GM12872 (cell line): ENCODE measurements around the gene ABI3BP.

Experiments
- TF ChIP-seq, protein P1 (sequence below): IDR thresholded peaks from 3 replicates; pipeline ENCODE4 v1.5.1; 2011; ENCODE audit warnings: low read depth, mild to moderate bottlenecking, low read length, moderate library complexity; ENCODE audit not compliant: insufficient read depth

Gene ABI3BP

DNA sequence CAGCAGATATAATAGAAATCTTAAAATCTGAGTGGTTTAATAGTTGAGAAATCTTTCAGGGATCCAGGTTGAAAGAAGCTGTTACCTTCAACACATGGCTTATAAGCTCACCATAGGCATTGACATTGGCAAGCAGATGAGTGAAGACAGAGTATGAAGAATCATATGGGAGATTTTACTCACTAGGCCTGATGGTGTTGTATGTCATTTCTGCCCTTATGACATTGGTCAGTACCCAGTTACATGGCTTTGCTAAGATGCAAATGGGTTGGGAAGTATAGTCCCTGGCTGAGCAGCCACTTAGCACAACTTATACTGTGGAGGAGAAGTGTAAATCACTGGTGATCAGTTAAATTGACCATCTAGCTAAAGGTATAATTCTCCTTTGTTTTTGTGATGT, 278.0 kb downstream of the ABI3BP start:
- TF ChIP-seq, protein P1, sequence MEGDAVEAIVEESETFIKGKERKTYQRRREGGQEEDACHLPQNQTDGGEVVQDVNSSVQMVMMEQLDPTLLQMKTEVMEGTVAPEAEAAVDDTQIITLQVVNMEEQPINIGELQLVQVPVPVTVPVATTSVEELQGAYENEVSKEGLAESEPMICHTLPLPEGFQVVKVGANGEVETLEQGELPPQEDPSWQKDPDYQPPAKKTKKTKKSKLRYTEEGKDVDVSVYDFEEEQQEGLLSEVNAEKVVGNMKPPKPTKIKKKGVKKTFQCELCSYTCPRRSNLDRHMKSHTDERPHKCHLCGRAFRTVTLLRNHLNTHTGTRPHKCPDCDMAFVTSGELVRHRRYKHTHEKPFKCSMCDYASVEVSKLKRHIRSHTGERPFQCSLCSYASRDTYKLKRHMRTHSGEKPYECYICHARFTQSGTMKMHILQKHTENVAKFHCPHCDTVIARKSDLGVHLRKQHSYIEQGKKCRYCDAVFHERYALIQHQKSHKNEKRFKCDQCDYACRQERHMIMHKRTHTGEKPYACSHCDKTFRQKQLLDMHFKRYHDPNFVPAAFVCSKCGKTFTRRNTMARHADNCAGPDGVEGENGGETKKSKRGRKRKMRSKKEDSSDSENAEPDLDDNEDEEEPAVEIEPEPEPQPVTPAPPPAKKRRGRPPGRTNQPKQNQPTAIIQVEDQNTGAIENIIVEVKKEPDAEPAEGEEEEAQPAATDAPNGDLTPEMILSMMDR, result no peak

DNA sequence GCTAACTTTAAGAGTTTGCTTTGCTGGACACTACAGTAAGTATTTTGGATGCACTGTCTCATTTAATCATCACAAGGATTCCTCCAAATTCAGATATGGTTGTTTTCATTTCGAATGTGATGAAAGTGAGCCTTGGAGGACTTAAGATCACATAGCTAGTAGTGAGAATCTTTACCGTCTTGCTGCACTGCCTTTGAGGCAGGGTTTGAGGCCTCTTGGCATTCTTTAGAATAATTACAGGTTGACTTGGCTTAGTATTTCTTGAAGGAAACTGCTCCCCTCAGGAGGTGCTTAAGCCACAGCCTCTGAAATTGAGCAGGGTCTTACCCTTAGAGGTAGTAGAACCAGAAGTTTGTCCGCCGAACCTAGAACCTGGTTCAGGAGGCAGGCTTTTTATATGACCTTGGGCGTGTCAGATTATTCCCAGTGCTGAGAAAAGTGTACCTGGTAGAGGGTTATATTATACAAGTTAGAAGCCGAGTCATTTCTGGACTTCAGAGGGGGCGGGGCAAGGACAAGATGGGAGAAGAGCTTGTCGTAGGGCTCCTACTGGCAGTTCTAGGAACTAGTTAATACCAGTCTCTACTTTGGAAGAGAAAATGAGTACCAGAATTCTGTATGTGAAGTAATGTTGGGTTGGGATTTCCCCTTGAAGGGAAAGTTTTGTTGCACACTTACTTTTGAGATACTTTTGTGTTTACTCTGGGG, 282.8 kb downstream of the ABI3BP start:
- TF ChIP-seq, protein P1, result peak; percentile 39

DNA sequence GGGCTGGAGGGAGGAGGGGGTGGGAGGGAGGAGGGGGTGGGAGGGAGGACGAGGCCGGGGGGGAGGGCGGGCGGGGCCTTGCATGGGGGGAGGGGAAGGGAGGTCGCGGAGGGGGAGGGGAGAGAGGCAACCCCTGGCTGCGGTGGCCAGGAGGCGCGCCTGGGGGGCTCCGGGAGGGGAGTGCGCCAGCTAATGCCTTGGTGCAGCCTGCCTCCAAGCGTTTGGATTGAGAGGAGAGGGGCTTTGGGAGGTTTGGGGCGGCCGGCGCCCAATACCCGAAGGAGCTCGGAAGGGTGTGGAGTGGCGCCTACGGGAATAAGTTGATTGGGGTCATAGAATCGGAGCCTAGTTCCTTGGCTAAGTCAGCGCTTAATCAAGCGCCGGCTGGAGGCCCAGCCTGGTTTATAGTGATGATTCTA, 283.4 kb downstream of the ABI3BP start:
- TF ChIP-seq, protein P1, result no peak

DNA sequence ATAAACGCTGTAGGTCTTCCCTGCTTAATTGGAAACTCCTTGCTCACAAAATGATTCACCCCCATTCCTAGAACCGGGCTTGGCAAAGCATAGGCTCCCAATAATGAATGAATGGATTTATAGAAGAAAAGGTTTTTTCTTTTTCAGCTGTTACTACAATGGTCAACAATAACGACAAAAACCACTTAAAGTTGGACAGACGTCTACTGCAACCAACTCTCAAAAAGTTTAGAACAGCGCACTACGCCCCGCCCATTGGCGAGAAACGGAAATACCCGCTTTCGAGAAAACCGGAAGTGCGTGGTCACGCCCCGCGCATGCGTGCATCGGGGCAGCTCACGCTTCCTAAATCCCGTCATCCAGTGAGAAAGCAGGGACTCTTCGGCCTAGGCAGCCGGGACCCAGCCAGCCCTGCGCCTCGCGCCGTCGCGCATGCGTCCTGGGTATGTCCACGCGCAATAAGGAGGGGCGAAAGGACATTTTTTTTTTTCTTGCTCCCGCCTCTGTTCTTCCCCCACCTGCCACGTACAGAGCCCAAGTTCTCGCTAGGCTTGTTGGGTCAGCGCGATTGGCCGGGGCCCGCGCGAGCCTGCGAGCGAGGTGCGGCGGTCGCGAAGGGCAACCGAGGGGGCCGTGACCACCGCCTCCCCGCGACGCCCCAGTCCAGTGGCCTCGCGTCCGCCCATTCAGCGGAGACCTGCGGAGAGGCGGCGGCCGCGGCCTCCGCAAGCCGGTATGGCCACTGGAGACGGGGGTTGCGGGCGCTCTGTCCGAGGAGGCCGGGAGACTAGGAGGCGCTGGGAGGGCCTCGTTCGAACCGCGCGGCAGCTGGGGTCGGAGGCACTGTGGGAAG, 284.0 kb downstream of the ABI3BP start, which contains the start of gene TFG:
Gene TFG, plus strand, starts transcription at position 506 of the 853 bp plus-strand sequence. CDS start 4,192 bp downstream, outside the sequence.
- TF ChIP-seq, protein P1, result no peak

DNA sequence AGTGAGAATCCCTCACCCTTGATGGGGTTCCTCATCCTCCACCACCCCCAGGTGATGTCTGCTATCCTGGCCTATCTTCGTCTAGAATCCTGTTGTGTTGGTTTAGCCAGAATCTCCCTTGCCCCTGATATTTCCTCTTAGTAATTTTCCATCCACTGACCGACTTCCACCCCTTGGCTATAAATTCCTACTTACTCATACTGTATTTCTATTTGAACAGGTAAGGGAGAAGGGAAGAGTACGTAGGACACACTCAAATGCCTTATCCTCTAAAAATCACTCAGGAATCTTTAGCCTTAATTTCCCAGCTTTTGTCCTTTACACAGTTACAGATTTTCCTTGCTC, 284.6 kb downstream of the ABI3BP start:
- TF ChIP-seq, protein P1, result no peak

DNA sequence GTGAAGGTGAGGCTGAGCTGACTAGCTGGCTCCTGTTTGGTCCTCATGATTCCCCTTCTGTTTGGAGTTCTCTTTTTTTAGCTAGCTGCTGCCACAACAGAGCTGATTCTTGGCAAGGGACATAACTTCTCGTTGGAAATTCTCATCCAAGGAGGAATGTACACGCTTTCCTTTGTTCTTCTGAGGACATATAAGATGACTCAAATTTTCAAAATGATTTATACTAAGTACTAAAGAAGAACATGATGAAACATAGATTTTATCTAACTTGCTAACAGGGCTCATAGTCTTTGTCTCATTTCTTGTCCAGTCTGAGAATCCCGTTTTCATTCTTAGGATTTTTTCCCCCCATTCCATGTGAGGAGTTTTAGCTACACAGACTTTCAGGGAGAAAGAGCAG, 286.9 kb downstream of the ABI3BP start:
- TF ChIP-seq, protein P1, result no peak

DNA sequence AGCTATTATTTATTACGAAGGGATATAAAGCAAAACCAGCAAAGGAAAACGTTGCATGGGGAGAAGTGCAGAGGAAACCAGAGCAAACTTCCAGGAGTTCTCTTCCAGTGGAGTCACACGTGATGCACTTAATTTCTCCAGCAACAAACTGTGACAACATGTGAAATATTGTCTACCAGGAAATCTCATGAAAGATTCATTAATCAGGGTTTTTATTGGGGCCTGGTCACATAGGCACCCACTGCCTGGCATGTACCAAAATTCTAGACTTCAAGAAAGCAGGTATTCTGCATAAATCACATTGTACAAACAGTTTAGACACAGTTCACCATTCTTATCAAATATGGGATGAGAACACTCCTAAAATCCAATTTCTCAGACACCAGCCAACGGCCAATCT, 289.4 kb downstream of the ABI3BP start:
- TF ChIP-seq, protein P1, result no peak
